NT2/D1 (cell line): Measurements from ENCODE around the gene MBLAC2.

Experiments
- SUZ12 ChIP-seq: IDR thresholded peaks from 2 replicates; pipeline ENCODE4 v1.6.1; 2011; ENCODE audit not compliant: insufficient read length, insufficient read depth; ENCODE audit errors: extremely low read depth
- YY1 ChIP-seq: IDR thresholded peaks from 2 replicates; pipeline ENCODE4 v1.6.1; 2011; ENCODE audit not compliant: insufficient read length, insufficient read depth

- TF ChIP-seq YY1, result no peak
- no peak for TF ChIP-seq SUZ12
These were observed 35.9 kb upstream of the MBLAC2 start for GRCh38 chr5:90510438-90510837.
